ENCODE data around the gene RHOG.

GRCh38 chr11:3855808-3856491 lies 15.2 kb upstream of the RHOG start:
- no peak; the same call in 1 of the 2 replicates for TF ChIP-seq HOXB13 (CRISPR knock-in tag; IDR thresholded peaks at IDR 0.05; ENCODE audit: low read depth)
- 0 out of 5 replicates have a peak, but pooled peaks of 1 of the 2 experiments have one; percentile 15 for TF ChIP-seq RAD21 (conservative IDR thresholded peaks at IDR 0.05 in 1 of 2, IDR thresholded peaks at IDR 0.05 in 1 of 2)
- TF ChIP-seq CTCF (IDR thresholded peaks at IDR 0.05) = 0 out of 3 replicates have a peak, but pooled peaks have one; percentile 8
- no peak for TF ChIP-seq EHMT2 (IDR thresholded peaks at IDR 0.05; ENCODE audit: low read depth)
